GM19023 (cell line): Measurements from ENCODE around the gene THSD4.
"Not testable (repeated sequence)": the region's sequence is repeated elsewhere in the genome, so short reads cannot be mapped to it uniquely, and the experiment has no call there.

Source experiments
- ATAC-seq: cut with Tn5 transposase; IDR thresholded peaks from one replicate; pipeline ENCODE4 v1.9.1; 2021; ENCODE audit warnings: mild to moderate bottlenecking, moderate library complexity; ENCODE audit not compliant: unreplicated experiment

The THSD4 gene

GRCh38 chr15:71120428-71120944, 5.2 kb downstream of the THSD4 start:
- ATAC-seq: no peak

- ATAC-seq: no peak
Measured at GRCh38 chr15:71121442-71121841, 6.2 kb downstream of the THSD4 start.

- ATAC-seq: no peak
Measured at GRCh38 chr15:71124937-71125790, 9.9 kb downstream of the THSD4 start.

GRCh38 chr15:71125831-71126450, 10.7 kb downstream of the THSD4 start:
- ATAC-seq: no peak

DNA sequence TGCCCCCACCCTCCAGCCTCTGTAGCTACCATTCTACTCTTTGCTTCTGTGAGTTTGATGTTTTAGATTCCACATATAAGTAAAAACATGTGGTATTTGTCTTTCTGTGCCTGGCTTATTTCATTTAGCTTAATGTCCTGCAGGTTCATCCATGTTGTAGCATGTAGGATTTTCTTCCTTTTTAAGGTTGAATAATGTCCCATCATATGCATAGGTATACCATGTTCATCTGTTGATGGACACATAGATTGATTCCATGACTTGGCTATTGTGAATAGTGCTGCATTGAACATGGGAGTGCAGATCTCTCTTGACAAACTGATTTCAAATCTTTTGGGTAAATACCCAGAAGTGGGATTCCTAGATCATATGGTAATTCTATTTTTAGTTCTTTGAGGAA, 11.8 kb downstream of the THSD4 start:
- no peak for ATAC-seq

DNA sequence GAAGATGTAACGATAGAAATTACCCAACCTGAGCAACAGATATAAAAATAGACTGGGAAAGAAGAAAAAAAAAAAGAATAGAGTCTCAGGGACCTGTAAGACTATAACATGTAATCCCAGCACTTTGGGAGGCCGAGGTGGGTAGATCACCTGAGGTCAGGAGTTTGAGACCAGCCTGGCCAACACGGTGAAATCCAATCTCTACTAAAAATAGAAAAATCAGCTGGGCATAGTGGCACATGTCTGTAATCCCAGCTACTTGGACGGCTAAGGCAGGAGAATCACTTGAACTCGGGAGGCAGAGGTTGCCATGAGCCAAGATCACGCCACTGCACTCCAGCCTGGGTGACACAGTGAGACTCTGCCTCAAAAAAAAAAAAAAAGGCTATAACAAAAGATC, 12.9 kb downstream of the THSD4 start:
- not testable (repeated sequence) for ATAC-seq

DNA sequence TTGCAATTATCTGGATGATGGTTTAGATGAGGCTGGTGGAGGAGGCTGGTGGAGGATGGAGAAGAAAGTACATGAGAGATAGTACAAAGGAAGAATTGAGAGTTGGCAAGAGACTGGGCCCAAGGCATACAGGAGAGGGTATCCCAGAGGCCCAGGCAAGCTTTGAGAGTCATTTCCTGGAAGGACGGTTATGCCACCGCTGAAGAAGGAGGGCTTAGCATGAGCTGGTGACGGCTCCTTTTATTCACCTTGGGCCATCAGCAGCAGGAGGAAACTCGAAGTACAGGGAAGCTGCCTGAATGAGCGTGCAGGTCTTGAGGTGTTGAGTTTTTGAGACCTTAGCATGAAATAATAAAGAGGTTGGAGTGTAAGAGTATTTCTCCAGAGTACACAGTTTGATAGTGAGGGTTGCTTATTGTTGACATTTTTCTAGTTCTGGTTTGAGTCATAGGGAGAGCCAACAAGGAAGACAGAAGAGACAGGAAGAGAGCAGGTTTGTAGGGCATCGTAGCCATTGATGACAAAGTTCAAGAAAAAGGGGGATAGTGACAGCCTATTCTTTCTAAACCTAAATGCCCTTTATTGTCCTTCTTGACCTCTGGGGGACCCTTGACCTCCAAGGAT, 13.8 kb downstream of the THSD4 start:
- no peak for ATAC-seq

GRCh38 chr15:71129669-71130068, 14.4 kb downstream of the THSD4 start:
- ATAC-seq: no peak

GRCh38 chr15:71131601-71132362, 16.5 kb downstream of the THSD4 start:
- no peak for ATAC-seq

DNA sequence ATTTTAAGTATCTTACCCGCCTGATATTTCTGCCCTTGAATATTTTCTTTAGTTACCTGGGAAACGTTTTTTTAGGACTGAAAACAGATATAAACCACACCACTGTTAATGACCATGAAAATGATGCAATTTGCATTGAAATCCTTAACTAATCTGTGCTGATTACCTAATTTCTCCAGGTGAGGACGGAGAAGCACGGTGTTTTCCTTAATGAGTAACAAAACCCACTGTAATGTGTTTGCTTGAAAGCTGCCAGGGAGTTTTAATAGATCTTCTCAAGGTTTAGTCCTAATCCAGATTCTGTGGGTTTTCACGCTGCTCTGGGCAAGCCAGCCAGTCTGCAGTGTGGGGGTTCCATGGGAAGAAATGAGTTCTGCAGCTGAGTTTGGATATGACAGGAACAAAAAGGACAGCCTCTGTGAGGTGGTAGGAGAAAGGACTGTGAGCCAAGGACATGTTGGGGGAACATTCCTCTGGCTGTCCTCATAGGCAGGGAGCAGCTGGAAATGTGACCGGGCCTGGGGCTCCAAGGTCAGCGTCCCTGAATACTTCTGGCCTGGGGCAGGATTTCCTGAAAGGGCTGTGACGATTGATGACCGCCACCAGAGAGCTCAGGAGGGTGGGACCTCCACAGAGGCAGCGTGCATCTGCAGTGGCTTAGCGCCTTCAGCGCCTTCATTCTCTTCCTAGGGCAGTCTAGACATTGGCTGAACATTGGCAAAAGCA, 18.6 kb downstream of the THSD4 start:
- ATAC-seq: no peak

GRCh38 chr15:71136159-71136783, 21.0 kb downstream of the THSD4 start:
- ATAC-seq: no peak

DNA sequence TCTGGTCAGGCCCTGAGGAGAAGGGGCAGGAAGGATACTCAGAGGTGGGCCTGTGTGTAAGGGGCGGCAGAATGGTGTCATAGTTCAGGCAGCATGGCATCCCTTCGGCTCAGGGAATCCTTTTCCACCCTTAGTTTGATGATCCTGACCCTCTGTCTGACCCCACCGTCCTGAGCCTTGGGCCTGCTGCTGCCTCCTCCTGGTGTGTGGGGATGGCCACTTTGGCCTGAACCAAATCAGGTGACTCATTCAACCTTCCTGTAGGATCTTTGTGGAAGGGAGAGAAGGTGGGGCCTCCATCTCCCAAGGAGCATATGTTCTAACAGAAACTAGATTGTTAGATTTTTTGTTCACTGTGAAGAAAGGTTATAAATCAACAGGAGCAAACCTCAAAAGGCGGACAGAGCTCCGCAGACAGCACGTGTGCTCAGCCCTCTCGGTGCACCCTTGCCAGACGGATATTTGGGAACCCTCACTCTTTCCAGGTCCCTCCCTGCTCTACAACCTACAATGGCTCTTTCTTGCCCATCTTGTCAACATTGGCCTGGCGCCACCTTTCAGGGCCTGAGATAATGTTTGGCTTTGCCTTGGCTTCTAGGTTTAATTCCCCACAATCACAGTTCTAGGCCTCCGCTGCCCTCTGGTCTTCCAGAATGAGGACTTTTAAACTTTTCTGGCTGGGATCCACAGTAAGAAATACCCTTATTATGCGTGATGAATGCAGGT, 21.7 kb downstream of the THSD4 start:
- ATAC-seq: no peak

DNA sequence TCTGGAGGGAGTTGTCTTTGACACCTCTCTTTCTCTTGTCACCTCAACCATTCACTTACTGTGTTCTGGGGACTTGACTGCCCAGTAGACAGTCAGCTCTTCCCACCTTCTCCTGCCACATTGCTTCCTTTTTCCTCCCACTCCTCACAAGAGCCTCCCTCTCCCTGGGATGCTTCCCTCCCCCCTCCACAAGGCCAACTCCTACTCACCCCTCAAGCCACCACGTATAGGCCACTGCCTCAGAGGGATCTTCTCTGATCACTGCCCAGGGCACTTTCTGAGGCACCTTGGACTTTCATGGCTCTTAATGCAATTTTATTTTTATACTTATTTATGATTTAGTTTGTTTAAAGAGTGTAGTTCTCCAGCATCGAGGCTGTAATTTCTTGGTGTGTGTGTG, 23.2 kb downstream of the THSD4 start:
- ATAC-seq: no peak

DNA sequence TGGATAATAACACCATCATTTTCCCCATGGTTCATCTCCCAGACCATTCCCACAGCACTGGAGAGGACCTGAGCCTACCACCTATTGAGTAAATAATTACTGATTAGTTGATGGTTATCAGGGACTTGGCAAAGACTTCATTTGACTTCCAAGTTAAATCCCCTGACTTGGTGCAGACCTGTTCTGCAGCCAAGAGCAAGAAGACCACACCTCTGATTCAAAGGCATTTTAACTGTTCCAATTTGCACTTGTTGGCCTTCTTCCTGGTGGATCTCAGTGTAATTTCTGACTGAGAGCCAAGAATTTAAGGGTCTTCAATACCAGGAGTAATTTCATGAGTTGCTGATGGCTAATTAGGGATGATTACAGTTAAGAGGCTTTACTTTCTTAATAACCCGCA, 24.0 kb downstream of the THSD4 start:
- no peak for ATAC-seq

DNA sequence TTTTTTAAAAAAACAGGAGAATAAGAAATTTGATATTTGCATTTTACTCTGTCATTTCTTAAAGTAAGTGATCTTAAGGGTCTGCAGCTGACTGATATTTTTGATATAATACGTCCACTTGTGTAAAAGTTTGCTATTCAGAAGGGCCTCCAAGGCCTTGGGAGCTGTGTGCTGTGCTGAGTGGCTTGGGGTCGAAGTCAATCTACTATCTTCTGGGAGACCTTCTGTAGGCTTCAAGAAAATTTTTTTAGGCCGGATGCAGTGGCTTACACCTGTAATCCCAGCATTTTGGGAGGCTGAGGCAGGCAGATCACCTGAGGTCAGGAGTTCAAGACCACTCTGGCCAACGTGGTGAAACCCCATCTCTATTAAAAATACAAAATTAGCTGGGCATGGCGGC, 26.3 kb downstream of the THSD4 start:
- no peak for ATAC-seq

- no peak for ATAC-seq
Measured at GRCh38 chr15:71142780-71143179, 27.5 kb downstream of the THSD4 start.

- ATAC-seq: no peak
Measured at GRCh38 chr15:71143373-71144310, 28.4 kb downstream of the THSD4 start.

DNA sequence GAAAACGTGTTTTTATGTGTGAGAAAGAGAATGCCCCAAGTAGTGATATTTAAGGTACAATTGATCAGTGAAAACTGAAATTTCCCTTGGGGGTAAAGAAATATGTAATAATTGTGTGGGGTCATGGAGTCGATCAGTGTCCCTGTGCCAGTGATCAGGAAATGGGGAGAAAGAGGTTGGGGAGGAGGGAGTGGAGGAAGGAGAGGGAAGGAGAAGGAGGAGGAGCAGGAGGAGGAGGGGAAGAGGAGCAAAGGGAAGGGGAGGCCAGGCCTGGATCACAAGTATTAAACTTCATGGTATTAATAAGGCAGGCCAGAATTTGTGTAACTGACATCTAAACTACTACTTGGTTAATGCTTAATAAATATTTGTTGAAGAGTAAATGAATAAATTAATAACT, 30.4 kb downstream of the THSD4 start:
- ATAC-seq: no peak
